Measurements from ENCODE around the gene ROCK2.

DNA sequence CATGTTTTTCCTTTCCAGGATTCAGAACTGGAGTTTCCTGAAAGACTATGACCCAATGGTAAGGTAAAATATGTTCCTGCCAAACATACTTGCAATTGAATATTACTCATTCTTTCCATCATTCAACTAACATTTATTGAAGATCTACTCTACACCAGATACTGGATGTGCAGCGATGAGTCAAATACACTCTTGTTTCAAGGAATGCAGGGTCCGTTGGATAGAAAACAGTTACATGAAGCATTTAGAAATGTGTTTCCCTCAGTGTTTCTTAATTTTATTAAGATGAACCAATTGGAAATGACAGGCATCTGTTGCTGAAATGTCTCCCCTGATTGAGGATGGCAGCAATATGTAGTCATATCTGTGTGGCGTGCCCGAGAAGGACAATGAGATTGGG lies 203.9 kb downstream of the ROCK2 start:
- TF ChIP-seq CTCF (IDR thresholded peaks at IDR 0.05), result no peak
- no peak for TF ChIP-seq POLR2A (IDR thresholded peaks at IDR 0.05)

Measured in Peyer's patch (tissue), 4 donors.